Amygdala (tissue), 56 donors: Measurements from ENCODE around the gene IGFBP1.
A peak's percentile ranks its signal among the peaks of the same experiment; 100 is the strongest.

Source experiments
- DNase-seq, 56 donors: peaks; one replicate each; lab custom pipeline; 2025; lab: John Stamatoyannopoulos, UW

The IGFBP1 gene

GRCh38 chr7:45878457-45879144, 9.7 kb upstream of the IGFBP1 start:
- DNase-seq, result no peak

GRCh38 chr7:45880433-45880860, 7.8 kb upstream of the IGFBP1 start:
- no peak for DNase-seq

GRCh38 chr7:45881280-45881758, 7.0 kb upstream of the IGFBP1 start:
- no peak for DNase-seq

- DNase-seq, result no peak
Observed at GRCh38 chr7:45881759-45882464, 6.4 kb upstream of the IGFBP1 start.

GRCh38 chr7:45882465-45882810, 5.8 kb upstream of the IGFBP1 start:
- DNase-seq, result no peak

- no peak for DNase-seq
Observed at GRCh38 chr7:45884136-45884535, 4.2 kb upstream of the IGFBP1 start.

- no peak for DNase-seq
Observed at GRCh38 chr7:45885264-45885882, 2.9 kb upstream of the IGFBP1 start.

GRCh38 chr7:45886931-45887667, 1.2 kb upstream of the IGFBP1 start:
- no peak for DNase-seq

GRCh38 chr7:45888993-45889366, 692 bp downstream of the IGFBP1 start:
- peak in 2 of 56 donors; percentile 13 to 20 for DNase-seq

GRCh38 chr7:45889367-45890067, 1.2 kb downstream of the IGFBP1 start:
- no peak for DNase-seq

- no peak for DNase-seq
Observed at GRCh38 chr7:45890125-45890901, 2.0 kb downstream of the IGFBP1 start.

- DNase-seq, result peak in 1 of 56 donors; percentile 49
Observed at GRCh38 chr7:45890902-45891461, 2.7 kb downstream of the IGFBP1 start.

GRCh38 chr7:45891462-45892402, 3.4 kb downstream of the IGFBP1 start:
- DNase-seq, result no peak

GRCh38 chr7:45892407-45893035, 4.2 kb downstream of the IGFBP1 start:
- DNase-seq, result no peak

- DNase-seq, result no peak
Observed at GRCh38 chr7:45893374-45893995, 5.2 kb downstream of the IGFBP1 start.

GRCh38 chr7:45893996-45894664, 5.8 kb downstream of the IGFBP1 start:
- no peak for DNase-seq

GRCh38 chr7:45894665-45895062, 6.4 kb downstream of the IGFBP1 start:
- DNase-seq, result no peak
